Suprapubic skin (tissue), 4 donors: ENCODE measurements around the gene FCN2.

ENCODE experiments used
- CTCF ChIP-seq, 2 donors: fragments of 200-600 bp in 1 of 2; fragments of 450-650 bp in 1 of 2; sonication (generic) in 1 of 2; IDR thresholded peaks; one replicate each; pipeline ENCODE4 v1.5.1; 2016 to 2019; ENCODE audit warnings: antibody characterized with exemption in 2 of 2, mild to moderate bottlenecking in 1 of 2, moderate library complexity in 1 of 2
- POLR2A ChIP-seq, 2 donors: fragments of 450-650 bp; IDR thresholded peaks; one replicate each; pipeline ENCODE4 v1.6.1; 2017; ENCODE audit warnings: antibody characterized with exemption in 2 of 2, mild to moderate bottlenecking in 2 of 2, moderate library complexity in 2 of 2
- POLR2AphosphoS5 ChIP-seq, 3 donors: sonication (generic); formaldehyde crosslinking; IDR thresholded peaks; one replicate each; pipeline ENCODE4 v1.6.1; 2017; ENCODE audit warnings: antibody characterized with exemption in 3 of 3

- TF ChIP-seq CTCF (IDR thresholded peaks at IDR 0.05) = no peak
- no peak for TF ChIP-seq POLR2A (IDR thresholded peaks at IDR 0.05)
- TF ChIP-seq POLR2AphosphoS5 (IDR thresholded peaks at IDR 0.05) = no peak
Observed at GRCh38 chr9:134868751-134869553, 11.7 kb upstream of the FCN2 start.
